Endodermal cell (in vitro differentiated cells): ENCODE results near the gene UBE3C. TPM values are rescaled to one million over a fixed set of nuclear protein-coding genes. Genes with fewer than 3 reads are reported as not detected.

Experiments used
- DNase-seq: peaks from one replicate; pipeline ENCODE4 v3.0.0-alpha.2; 2017
- H3K27ac ChIP-seq: 2 replicates; pipeline ENCODE4 v1.5.1; 2013; ENCODE audit warnings: mild to moderate bottlenecking, low read depth, low read length, moderate library complexity
- H3K27me3 ChIP-seq: 2 replicates; pipeline ENCODE4 v1.6.1; 2013; ENCODE audit warnings: mild to moderate bottlenecking, low read length, moderate library complexity; ENCODE audit not compliant: insufficient read depth, control insufficient read depth, poor library complexity, severe bottlenecking
- H3K36me3 ChIP-seq: 2 replicates; pipeline ENCODE4 v1.7.0; 2013; ENCODE audit warnings: mild to moderate bottlenecking, low read length, moderate library complexity; ENCODE audit not compliant: control insufficient read depth, insufficient read depth
- H3K4me1 ChIP-seq: one replicate; pipeline ENCODE4 v1.7.0; 2013; ENCODE audit warnings: low read length; ENCODE audit not compliant: control insufficient read depth, insufficient read depth
- H3K4me3 ChIP-seq: 2 replicates; pipeline ENCODE4 v1.5.1; 2013; ENCODE audit warnings: mild to moderate bottlenecking, low read length, moderate library complexity
- H3K9ac ChIP-seq: 2 replicates; pipeline ENCODE4 v1.6.1; 2013; ENCODE audit warnings: mild to moderate bottlenecking, low read length, moderate library complexity; ENCODE audit not compliant: poor library complexity, severe bottlenecking; ENCODE audit errors: extremely low read depth
- H3K9me3 ChIP-seq: 2 replicates; pipeline ENCODE4 v1.6.1; 2013; ENCODE audit warnings: mild to moderate bottlenecking, low read length, moderate library complexity; ENCODE audit not compliant: control insufficient read depth
- H3K27ac Mint-ChIP-seq: 2 replicates; pipeline ENCODE4 v1.8.0; 2020; ENCODE audit warnings: mixed read lengths
- H3K27me3 Mint-ChIP-seq: 2 replicates; pipeline ENCODE4 v1.8.0; 2021; ENCODE audit warnings: mild to moderate bottlenecking, mixed read lengths; ENCODE audit not compliant: insufficient read depth
- H3K36me3 Mint-ChIP-seq: 2 replicates; pipeline ENCODE4 v1.8.0; 2020; ENCODE audit warnings: low read depth, mixed read lengths
- H3K4me1 Mint-ChIP-seq: 2 replicates; pipeline ENCODE4 v1.8.0; 2020; ENCODE audit warnings: mixed read lengths
- H3K4me3 Mint-ChIP-seq: 2 replicates; pipeline ENCODE4 v1.8.0; 2020; ENCODE audit warnings: mild to moderate bottlenecking, moderate library complexity, mixed read lengths
- H3K9me3 Mint-ChIP-seq: 2 replicates; pipeline ENCODE4 v1.8.0; 2020; ENCODE audit warnings: mild to moderate bottlenecking, mixed read lengths
- CTCF ChIP-seq: fragments of 200-600 bp; sonication (generic); conservative IDR thresholded peaks from 2 replicates; pipeline ENCODE4 v1.5.0; 2021; ENCODE audit warnings: antibody characterized with exemption, mild to moderate bottlenecking
- WGBS, 2 experiments: methylation state at CpG; one replicate each; pipeline versions ENCODE4 v1.1.5 to v1.1.7; 2013; ENCODE audit warnings: missing lambda C conversion rate in 2 of 2, mixed read lengths in 1 of 2; ENCODE audit not compliant: insufficient coverage in 1 of 2, insufficient read length in 1 of 2; 5-methylcytosine and 5-hydroxymethylcytosine counted together
- total RNA-seq, 2 donors: library from RNA; stranded (reverse); fragmentation: NEBNext Ultra II Directional in 1 of 2; extraction: Animal tissue kit (Norgen Biotek cat#: 25700) in 1 of 2; gene quantifications; 2 replicates in 1 of 2; 3 replicates in 1 of 2; pipeline ENCODE4 v1.2.1, GENCODE V29; 2021

UBE3C gene
- total RNA-seq, 2 donors from 2014 or later, result 53.4 to 55.9 TPM

GRCh38 chr7:157177333-157177982 lies 38.7 kb downstream of the UBE3C start:
- peak overlapping the region; percentile 13 for H3K27ac Mint-ChIP-seq
- TF ChIP-seq CTCF, result no peak
- Histone ChIP-seq H3K9me3 (no peaks in the 10 kb centered on the region), H3K9ac (no peak overlapping the region), H3K4me3 (no peak overlapping the region), H3K27me3 (no peaks in the 10 kb centered on the region), H3K36me3 (peaks cover 96% of the 10 kb centered on the region), H3K27ac (no peak overlapping the region), H3K4me1 (no peaks in the 10 kb centered on the region)
- H3K9me3 Mint-ChIP-seq, result no peaks in the 10 kb centered on the region
- 89 to 92% methylated on average over 10 to 18 of the region's 18 CpGs for WGBS, 2 experiments
- H3K4me1 Mint-ChIP-seq, result no peaks in the 10 kb centered on the region
- H3K36me3 Mint-ChIP-seq, result peaks cover 75% of the 10 kb centered on the region
- DNase-seq, result no peak
- no peak overlapping the region for H3K4me3 Mint-ChIP-seq
- no peaks in the 10 kb centered on the region for H3K27me3 Mint-ChIP-seq

DNA sequence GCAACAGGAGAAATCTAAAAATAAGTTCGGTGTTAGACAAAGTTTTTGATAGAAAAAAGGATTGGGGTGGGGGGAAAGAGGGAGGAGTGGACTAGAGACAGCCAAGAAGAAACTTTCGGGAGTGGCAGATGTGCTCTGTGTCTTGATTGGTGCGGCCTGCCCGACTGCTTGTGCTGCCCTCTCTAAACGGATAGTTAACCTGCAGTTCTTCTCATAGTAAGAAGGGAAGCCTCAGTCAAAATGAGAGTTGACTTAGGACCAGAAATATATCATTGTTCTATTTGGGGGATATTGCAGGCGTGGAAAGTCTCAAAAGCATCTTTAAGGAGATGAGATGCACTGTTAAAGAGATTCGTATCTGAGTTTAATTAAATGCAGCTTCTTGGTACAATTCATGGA lies 39.3 kb downstream of the UBE3C start:
- no peak for TF ChIP-seq CTCF
- no peak overlapping the region for H3K4me3 Mint-ChIP-seq
- no peaks in the 10 kb centered on the region for H3K27me3 Mint-ChIP-seq
- Histone ChIP-seq H3K36me3 (peaks cover 94% of the 10 kb centered on the region), H3K9ac (no peak overlapping the region), H3K9me3 (no peaks in the 10 kb centered on the region), H3K27ac (no peak overlapping the region), H3K4me1 (no peaks in the 10 kb centered on the region), H3K27me3 (no peaks in the 10 kb centered on the region), H3K4me3 (no peak overlapping the region)
- H3K27ac Mint-ChIP-seq, result no peak overlapping the region
- no peaks in the 10 kb centered on the region for H3K4me1 Mint-ChIP-seq
- 92 to 93% methylated on average over 5 to 7 of the region's 7 CpGs for WGBS, 2 experiments
- H3K9me3 Mint-ChIP-seq, result no peaks in the 10 kb centered on the region
- DNase-seq, result no peak
- peaks cover 74% of the 10 kb centered on the region for H3K36me3 Mint-ChIP-seq

DNA sequence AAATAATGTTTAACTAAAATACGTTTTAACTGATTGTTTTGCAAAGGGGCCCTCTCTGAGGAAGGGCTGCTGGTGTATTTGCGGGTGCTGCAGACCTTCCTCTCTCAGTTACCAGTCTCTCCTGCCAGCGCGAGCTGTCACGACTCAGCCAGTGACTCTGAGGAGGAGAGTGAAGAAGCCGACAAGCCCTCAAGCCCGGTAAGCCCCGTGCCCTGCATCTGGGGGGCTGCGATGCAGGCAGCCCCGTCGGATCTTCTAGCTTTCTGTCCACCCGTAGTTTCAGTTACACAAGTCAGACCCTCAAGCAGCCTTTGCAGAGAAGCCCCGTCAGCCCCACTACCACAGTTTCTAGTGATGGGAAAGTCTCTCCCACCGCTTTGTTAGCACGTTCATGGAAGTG lies 45.1 kb downstream of the UBE3C start:
- Mint-ChIP-seq H3K27ac (no peak overlapping the region), H3K36me3 (peaks cover 74% of the 10 kb centered on the region), H3K27me3 (no peaks in the 10 kb centered on the region), H3K4me3 (no peak overlapping the region), H3K4me1 (no peaks in the 10 kb centered on the region), H3K9me3 (no peaks in the 10 kb centered on the region)
- no peaks in the 10 kb centered on the region for H3K27me3 ChIP-seq
- no peak overlapping the region for H3K27ac ChIP-seq
- H3K36me3 ChIP-seq, result peaks cover 92% of the 10 kb centered on the region
- WGBS, 2 experiments, result 94 to 95% methylated on average over 12 to 15 of the region's 15 CpGs
- no peak for DNase-seq
- H3K4me3 ChIP-seq, result no peak overlapping the region
- TF ChIP-seq CTCF, result no peak
- H3K9me3 ChIP-seq, result no peaks in the 10 kb centered on the region
- H3K9ac ChIP-seq, result no peak overlapping the region
- no peaks in the 10 kb centered on the region for H3K4me1 ChIP-seq
